Lower lobe of right lung (tissue), 2 donors: ENCODE data around the gene KCNQ5. TPM values are rescaled to one million over a fixed set of nuclear protein-coding genes. Genes with fewer than 3 reads are reported as not detected.
"Not testable (repeated sequence)": the region's sequence is repeated elsewhere in the genome, so short reads cannot be mapped to it uniquely, and the experiment has no call there.

Experiments
- ATAC-seq, 2 donors: fragments of 200-7000 bp; cut with Tn5 transposase; one replicate each; pipeline ENCODE4 v1.9.1; 2020 to 2022; ENCODE audit warnings: mild to moderate bottlenecking in 2 of 2, moderate library complexity in 2 of 2
- DNase-seq: peaks from one replicate; pipeline ENCODE4 v3.0.0-alpha.2; 2020
- H3K27ac ChIP-seq: fragments of 200-600 bp; one replicate; pipeline ENCODE4 v1.8.0; 2022
- H3K27me3 ChIP-seq: fragments of 200-600 bp; one replicate; pipeline ENCODE4 v1.8.0; 2022; ENCODE audit warnings: low read depth
- H3K36me3 ChIP-seq: fragments of 200-600 bp; one replicate; pipeline ENCODE4 v1.8.0; 2022; ENCODE audit warnings: mild to moderate bottlenecking
- H3K4me1 ChIP-seq: fragments of 200-600 bp; one replicate; pipeline ENCODE4 v1.8.0; 2022
- H3K4me3 ChIP-seq: fragments of 200-600 bp; one replicate; pipeline ENCODE4 v1.8.0; 2022; ENCODE audit warnings: mild to moderate bottlenecking
- H3K9me3 ChIP-seq: fragments of 200-600 bp; one replicate; pipeline ENCODE4 v1.8.0; 2022
- CTCF ChIP-seq: fragments of 200-600 bp; IDR thresholded peaks from one replicate; pipeline ENCODE4 v1.8.0; 2022; ENCODE audit warnings: antibody characterized with exemption, mild to moderate bottlenecking
- intact Hi-C: fragments of 100-400 bp; cut with DNase I; formaldehyde crosslinking; loops from one replicate; pipeline ENCODE4 v1.11.0; 2022
- long read RNA-seq: library from polyadenylated mRNA; unstranded; transcript quantifications from one replicate; pipeline ENCODE4 v2.0.0, GENCODE V29; 2021
- total RNA-seq: library from RNA; stranded (reverse); fragmentation: NEBNext Ultra II Directional; extraction: Animal tissue kit (Norgen Biotek cat#: 25700); gene quantifications from one replicate; pipeline ENCODE4 v1.2.1, GENCODE V29; 2021
- donor health status: DM: no; HTN: yes; CAD: no; lungs with severe emphysema.

Gene KCNQ5
- total RNA-seq, result 0.35 TPM
- long read RNA-seq, result 0 reads

GRCh38 chr6:72621291-72622093 lies at the start of gene KCNQ5:
Gene KCNQ5, plus strand, starts transcription at chr6:72622064.
- no peak for TF ChIP-seq CTCF
- intact Hi-C loops, result no loop called here
- Histone ChIP-seq H3K27ac (no peak within 1 kb of the TSS), H3K9me3 (no peaks in the 10 kb centered on the region), H3K4me3 (peak within 1 kb of the TSS; percentile 60), H3K27me3 (peaks cover 30% of the 10 kb centered on the region), H3K4me1 (peaks cover 35% of the 10 kb centered on the region), H3K36me3 (no peaks in the 10 kb centered on the region)
- peak; percentile 42 to 43 for ATAC-seq
- peak; percentile 46 for DNase-seq

GRCh38 chr6:72579865-72580264 lies 42.0 kb upstream of the KCNQ5 start:
- intact Hi-C loops, result no loop called here
- Histone ChIP-seq H3K27me3 (no peaks in the 10 kb centered on the region), H3K4me1 (no peaks in the 10 kb centered on the region), H3K36me3 (no peaks in the 10 kb centered on the region), H3K27ac (no peak overlapping the region), H3K9me3 (no peaks in the 10 kb centered on the region), H3K4me3 (no peak overlapping the region)
- TF ChIP-seq CTCF, result no peak
- DNase-seq (no peak), ATAC-seq (no peak)

GRCh38 chr6:72580281-72580940 lies 41.5 kb upstream of the KCNQ5 start:
- DNase-seq (no peak), ATAC-seq (peak in 1 of 2 donors; percentile 29)
- H3K4me3 ChIP-seq, result no peak overlapping the region
- intact Hi-C loops, result no loop called here
- TF ChIP-seq CTCF, result peak; percentile 15
- H3K9me3 ChIP-seq, result no peaks in the 10 kb centered on the region
- no peak overlapping the region for H3K27ac ChIP-seq
- H3K36me3 ChIP-seq, result no peaks in the 10 kb centered on the region
- H3K4me1 ChIP-seq, result no peaks in the 10 kb centered on the region
- H3K27me3 ChIP-seq, result no peaks in the 10 kb centered on the region

GRCh38 chr6:72580950-72581349 lies 40.9 kb upstream of the KCNQ5 start:
- H3K4me1 ChIP-seq, H3K36me3 ChIP-seq, H3K27ac ChIP-seq, DNase-seq, ATAC-seq, H3K4me3 ChIP-seq, intact Hi-C loops, H3K27me3 ChIP-seq, H3K9me3 ChIP-seq: not testable (repeated sequence)

GRCh38 chr6:72588155-72588554 lies 33.7 kb upstream of the KCNQ5 start:
- ATAC-seq, result no peak

More at GRCh38 chr6:72588155-72588554, 33.7 kb upstream of the KCNQ5 start:
- Histone ChIP-seq H3K27ac (no peak overlapping the region), H3K27me3 (no peaks in the 10 kb centered on the region), H3K36me3 (no peaks in the 10 kb centered on the region), H3K9me3 (no peaks in the 10 kb centered on the region), H3K4me1 (no peaks in the 10 kb centered on the region), H3K4me3 (no peak overlapping the region)
- no peak for TF ChIP-seq CTCF
- DNase-seq, result no peak
- intact Hi-C loops, result no loop called here
